HG02759 (cell line): ENCODE results near the gene CLDN20.
"Not testable (repeated sequence)": the region's sequence is repeated elsewhere in the genome, so short reads cannot be mapped to it uniquely, and the experiment has no call there.

ENCODE experiments used
- ATAC-seq: cut with Tn5 transposase; IDR thresholded peaks from one replicate; pipeline ENCODE4 v1.9.1; 2021; ENCODE audit warnings: mild to moderate bottlenecking, moderate library complexity; ENCODE audit not compliant: unreplicated experiment

CLDN20 gene

DNA sequence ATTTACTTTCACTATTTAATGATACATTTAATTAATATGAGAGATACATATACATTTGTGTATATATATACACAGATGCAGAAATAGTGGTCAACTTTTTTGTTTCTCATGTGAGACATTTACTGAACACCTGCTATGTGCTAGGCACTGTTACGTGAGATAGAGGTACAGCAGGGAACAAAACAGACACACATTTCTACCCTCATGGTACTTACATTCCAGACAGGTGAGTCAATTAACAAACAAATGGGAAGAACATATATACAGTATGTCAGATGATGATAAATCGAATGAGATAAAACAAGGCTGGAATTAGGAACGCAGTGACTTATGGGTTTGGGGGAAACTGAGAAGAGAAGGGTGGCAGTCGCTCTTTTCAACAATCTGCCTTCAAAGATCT lies 45.3 kb downstream of the CLDN20 start:
- no peak for ATAC-seq

DNA sequence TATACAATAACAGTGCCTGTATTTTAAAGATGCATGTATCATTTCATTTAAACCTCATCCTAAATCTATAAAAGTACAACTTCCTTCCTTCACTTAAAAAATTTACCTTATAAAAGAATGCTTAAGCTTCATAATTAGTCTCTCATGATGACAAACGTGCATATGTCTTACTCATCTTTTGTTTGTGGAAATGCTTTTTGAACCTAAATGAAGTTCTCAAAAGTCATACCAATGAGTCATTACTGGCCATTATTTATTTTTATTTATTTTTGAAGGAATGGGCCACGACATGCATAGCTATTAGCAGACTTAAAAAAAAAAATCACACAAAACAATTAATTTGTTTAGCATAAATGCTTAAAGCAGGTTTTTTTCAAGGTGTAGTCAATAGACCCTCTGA lies 46.8 kb downstream of the CLDN20 start:
- no peak for ATAC-seq

DNA sequence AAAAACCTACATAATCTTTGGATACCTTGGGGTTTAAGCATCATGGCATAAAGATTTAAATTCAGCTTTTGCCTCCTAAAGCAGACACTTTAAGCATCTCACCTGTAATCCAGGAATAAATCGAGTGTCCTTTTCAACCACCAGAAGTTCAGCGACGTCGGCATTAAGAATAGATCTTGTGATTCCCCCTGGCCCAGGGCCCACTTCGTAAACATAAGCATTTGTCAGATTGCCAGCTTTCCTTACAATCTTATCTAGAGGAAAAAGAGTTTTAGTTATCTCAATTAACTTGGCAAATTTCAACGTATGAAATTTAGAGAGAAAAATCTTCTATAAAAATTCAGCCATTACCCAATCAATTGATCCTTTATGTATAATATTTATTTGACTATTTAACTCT lies 47.3 kb downstream of the CLDN20 start:
- ATAC-seq: no peak

DNA sequence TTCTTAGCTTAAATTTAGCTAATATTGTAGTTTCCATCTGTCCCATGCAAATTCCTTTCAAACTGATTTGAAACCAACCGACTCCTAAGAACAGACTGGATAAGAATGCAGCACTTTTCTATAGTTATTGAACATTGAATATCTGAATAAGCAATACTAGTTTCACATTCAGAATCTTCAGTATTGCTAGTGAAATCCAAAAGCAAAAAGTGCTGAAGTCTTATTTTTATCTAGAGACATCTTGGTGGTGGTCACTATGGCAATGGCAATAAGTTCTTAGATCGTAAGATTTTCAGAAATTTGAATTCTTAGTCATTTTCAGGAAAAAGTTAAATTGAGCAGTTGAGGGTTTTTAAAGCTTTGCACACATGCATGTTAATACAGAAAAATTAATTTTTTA lies 47.8 kb downstream of the CLDN20 start:
- no peak for ATAC-seq

DNA sequence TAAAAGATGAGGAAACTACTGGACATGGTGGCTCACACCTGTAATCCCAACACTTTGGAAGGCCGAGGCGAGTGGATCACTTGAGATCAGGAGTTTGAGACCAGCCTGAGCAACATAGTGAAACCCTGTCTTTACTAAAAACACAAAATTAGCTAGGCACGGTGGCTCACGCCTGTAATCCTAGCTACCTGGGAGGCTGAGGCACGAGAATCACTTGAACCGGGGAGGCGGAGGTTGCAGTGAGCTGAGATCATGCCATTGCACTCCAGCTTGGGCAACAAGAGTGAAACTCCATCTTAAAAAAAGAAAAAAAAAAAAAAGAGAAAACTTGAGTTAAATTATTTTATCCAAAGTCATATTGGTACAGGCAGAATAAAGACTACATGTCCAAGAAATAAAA lies 49.1 kb downstream of the CLDN20 start:
- not testable (repeated sequence) for ATAC-seq

DNA sequence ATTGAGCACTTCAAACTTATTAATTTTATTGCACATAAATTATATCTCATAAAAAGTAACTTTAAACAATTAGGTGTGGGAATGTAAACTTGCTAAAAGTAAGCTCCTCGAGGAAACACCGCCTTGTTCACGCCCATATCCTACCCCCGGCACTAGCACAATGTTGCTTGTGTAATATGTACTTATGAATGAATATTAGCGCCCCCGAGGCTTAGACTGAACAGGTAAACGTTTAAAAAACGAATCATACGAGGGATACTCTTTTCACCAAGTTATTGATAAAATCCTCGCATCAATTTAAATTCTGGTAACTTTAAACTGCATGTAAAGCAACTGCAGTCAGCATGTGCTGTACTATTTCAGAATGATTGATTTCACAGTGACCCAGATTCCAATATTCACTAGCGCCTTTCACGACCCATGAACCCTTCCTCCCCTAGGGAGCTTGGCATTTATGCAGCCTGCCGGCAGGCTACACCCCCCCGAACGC lies 49.8 kb downstream of the CLDN20 start:
- peak; percentile 19 for ATAC-seq

DNA sequence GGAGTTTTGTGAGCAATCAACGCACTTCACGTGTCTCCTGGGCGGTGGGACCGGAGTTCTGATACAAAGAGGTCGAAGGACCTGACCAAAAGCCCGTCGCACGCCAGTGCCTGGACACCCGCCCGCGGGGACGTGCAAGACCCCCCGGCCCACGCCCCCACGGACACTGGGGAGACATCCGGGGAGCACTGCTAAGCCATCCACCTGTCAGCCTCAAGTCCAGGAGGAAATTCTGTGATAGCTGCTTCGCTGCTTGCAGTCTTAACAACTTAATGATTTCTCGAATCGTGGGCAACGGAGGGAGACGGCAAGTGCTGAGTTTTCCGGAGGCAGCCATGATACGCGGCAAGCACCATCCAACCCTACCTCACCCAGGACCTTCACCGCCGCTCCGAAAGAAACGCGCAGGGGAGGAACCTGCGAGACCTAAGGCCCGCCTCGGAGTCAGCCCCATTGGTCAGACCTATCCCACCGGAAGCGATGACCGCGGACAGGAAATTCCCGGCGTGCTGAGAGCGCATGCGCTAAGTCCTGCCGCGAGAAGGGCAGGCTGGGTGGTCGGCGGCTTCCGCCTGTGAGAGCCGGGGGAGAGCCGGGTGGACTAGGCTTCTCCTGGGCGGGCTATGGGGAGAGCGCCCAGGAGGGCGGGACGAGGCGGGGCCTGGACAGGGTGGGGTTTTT lies 50.4 kb downstream of the CLDN20 start, which contains the start of gene TFB1M:
TFB1M (minus strand) TSS at position 393 of the 681 bp plus-strand sequence; CDS start at position 337, 56 bp downstream.
- ATAC-seq: peak; percentile 95

DNA sequence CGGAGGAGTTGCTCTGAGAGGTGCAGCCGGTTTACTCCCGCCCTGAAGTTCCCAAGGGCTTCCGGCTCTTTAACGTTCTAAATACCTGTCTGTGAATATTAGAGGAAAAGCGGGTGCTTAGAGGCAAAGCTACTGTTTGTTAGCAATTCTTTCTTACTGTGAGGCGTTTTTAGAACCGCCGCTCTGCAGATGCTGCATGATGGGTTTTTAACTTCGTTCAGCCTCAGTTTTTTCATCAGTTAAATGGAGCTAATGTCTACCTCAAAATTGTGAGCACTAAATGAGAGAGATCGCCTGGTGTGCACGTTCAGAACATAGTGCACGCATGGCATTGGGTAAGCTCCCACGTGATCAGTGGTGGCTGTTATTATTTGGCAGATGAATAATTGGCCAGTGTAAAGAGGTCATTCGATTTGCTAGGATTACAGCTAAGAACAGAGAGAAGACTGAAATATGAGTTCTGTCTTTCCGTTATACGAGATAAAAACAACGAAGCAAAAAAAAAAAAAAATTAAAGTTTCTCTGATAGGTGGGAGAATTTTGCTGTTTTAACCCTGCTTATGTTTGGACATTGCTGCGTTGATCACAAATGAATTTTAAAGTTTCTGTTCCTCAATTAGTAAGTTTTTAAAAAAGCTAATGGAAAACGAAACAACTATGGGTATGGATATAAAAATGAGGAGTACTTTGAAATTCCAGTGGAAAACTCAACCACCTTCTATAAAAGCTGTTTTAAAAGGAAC lies 51.1 kb downstream of the CLDN20 start:
- peak; percentile 56 for ATAC-seq

DNA sequence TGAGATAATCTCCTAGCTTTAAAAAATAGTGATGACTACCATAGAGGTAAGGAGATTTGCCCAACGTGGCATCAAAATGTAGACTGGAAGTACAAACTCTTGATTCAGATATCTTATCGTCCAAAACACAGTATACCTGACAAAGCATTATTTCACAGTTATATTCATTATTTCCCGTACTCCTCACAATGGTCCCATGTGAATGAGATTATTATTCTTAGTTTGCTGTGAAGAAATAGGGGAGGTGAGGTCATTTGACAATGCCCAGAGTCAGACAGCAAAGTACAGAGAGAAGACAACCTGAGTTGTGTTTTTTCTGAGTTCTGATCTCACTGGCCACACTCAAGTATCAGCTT lies 51.7 kb downstream of the CLDN20 start:
- no peak for ATAC-seq

DNA sequence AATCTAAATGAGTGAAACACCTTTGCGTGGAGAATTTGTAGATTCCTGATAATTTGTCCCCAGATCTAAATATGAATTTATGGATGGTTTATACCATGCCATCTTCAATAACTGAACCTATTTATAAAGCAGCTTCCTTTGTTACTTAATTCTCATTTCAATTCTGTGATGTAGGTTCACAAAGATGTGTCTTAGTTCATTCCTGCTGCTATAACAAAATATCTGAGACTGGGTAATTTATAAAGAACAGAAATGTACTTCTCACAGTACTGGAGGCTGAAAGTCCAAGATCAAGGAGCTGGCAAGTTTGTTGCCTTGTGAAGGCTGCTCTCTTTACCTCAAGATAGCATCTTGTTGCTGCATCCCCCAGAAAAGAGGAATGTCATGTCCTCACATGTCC lies 52.6 kb downstream of the CLDN20 start:
- no peak for ATAC-seq

DNA sequence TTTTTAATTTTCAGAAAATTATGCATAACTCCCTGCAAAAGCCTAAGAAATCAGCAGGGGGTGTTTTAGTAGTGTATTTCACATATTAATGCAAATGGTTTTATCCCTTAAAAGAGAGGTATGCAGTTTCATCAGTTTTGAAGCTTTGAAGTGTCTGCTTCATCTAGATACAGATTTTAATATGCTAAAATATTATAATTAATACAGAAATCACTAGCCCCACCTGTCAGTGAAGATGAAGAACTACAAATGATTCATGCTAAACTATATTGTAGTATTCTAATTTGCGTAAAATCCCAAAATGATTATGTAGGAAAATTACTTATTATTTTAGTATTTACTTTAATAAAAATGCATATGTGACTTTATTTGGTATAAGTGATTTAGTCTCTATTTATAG lies 53.4 kb downstream of the CLDN20 start:
- no peak for ATAC-seq

DNA sequence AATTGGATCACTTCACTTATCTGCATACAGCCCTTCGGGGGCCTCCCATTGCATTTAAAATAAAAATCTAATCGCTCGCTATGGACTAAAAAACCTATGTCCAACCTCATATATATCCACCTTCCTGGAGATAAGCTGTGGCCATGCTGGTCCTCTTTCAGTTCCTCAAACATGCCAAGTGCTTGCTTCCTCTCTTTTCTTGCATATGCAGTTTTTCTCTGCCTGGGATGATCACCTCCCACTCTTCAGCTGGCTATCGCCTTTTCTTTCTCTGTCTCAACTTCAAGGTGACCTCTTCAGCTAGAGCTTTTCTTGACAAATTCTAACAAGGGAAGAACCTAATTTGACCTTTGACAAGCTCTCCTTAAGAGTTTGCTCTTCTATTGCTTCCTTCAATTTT lies 56.1 kb downstream of the CLDN20 start:
- no peak for ATAC-seq

DNA sequence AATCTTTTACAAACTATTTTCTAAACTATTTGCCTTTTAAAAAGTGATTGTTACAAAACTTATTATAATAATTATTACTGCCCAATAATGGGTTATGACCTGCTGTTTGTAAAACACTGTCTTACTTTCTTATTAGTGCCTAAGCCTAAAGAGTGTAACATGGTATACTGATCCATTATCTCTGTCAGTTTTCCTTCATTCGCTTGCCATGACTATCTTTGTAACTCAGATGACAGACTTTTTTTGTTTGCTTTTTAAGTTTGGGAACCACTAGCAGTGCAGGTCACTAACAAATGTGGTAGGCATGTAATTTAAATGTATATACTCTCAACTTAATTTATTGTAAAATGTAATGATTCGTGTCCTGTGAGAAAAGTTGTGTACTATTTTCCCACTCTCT lies 60.4 kb downstream of the CLDN20 start:
- ATAC-seq: no peak

DNA sequence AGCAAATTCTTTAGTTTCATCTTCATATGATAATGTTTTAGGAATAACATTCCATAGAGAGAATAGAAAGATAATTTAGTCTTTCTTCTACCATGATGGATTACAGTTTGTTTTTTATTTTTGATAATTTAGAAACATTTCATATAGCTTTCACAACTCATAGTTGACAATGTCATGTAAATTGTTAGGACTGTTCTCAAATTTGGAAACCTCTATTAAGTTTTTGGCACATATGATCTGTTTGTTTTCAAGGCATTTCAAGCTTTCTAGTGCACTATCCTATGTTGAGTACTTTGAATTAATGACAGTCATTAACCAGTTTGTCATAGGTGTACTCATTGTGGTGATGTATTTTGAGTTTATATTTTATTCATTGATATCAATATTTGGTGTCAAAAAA lies 61.2 kb downstream of the CLDN20 start:
- ATAC-seq: no peak

DNA sequence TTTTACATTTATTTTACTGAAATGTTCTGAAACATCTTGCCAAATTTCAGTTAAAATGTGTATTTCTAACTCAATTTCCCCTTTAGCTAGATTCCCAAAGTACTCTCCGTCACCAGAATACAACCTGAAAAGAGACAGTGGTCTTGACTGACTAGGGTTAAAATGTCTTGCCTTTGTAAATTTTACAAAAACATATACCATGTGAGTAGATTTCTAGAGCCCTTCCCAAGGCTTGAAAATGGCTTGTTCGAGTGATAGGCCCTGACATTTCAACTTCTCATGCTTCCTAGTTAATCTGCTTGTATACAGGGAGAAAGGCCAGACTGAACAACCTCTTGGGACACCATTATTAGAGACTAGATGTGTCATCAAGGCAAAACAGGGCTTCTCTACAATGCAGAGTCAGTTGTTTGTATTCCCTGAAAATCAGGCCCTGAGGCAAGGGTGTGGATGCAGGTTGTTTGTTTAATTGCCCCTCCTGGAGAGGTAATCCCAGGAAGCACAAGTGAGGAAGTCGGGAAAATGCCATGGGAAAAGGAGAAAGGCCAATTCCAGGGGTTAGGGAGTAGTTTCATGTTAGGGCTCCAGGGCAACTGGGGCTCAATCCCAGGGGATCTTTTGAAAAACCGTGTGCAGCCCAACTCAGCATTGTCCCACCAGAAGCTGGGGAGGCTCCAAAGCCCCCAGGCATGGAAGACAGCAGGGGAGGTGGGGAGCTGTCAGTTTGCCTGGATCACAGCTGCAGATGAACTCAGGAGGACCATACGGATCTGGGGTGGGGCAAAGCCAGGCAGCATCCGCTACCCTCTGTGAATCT lies 62.1 kb downstream of the CLDN20 start:
- no peak for ATAC-seq
